Neuronal stem cell (in vitro differentiated cells): ENCODE results near the gene CS. TPM values are rescaled to one million over a fixed set of nuclear protein-coding genes. Genes with fewer than 3 reads are reported as not detected.
"Not testable (repeated sequence)": the region's sequence is repeated elsewhere in the genome, so short reads cannot be mapped to it uniquely, and the experiment has no call there.

Experiments
- DNase-seq: peaks from one replicate; pipeline ENCODE4 v3.0.0-alpha.2; 2013; ENCODE audit warnings: low spot score
- H2AFZ ChIP-seq: one replicate; pipeline ENCODE4 v1.6.1; 2013; ENCODE audit warnings: mild to moderate bottlenecking, low read length, inconsistent platforms
- H2AK5ac ChIP-seq: 2 replicates; pipeline ENCODE4 v1.6.1; 2013; ENCODE audit warnings: low read depth, mild to moderate bottlenecking, inconsistent platforms, low read length, moderate library complexity, mixed read lengths
- H2BK120ac ChIP-seq: 2 replicates; pipeline ENCODE4 v1.6.1; 2013; ENCODE audit warnings: low read depth, mild to moderate bottlenecking, inconsistent platforms, low read length, moderate library complexity, mixed read lengths
- H2BK12ac ChIP-seq: one replicate; pipeline ENCODE4 v1.6.1; 2013; ENCODE audit warnings: low read length, inconsistent platforms
- H2BK15ac ChIP-seq: 2 replicates; pipeline ENCODE4 v1.6.1; 2013; ENCODE audit warnings: mild to moderate bottlenecking, low read length, inconsistent platforms, mixed read lengths
- H2BK5ac ChIP-seq: one replicate; pipeline ENCODE4 v1.6.1; 2013; ENCODE audit warnings: inconsistent platforms, mild to moderate bottlenecking, low read length, moderate library complexity
- H3K14ac ChIP-seq: one replicate; pipeline ENCODE4 v1.6.1; 2013; ENCODE audit warnings: low read length, inconsistent platforms
- H3K18ac ChIP-seq: 2 replicates; pipeline ENCODE4 v1.6.1; 2013; ENCODE audit warnings: low read length, inconsistent platforms
- H3K23ac ChIP-seq: 2 replicates; pipeline ENCODE4 v1.6.1; 2013; ENCODE audit warnings: low read depth, mild to moderate bottlenecking, mixed read lengths, low read length, inconsistent platforms; ENCODE audit not compliant: poor library complexity
- H3K27ac ChIP-seq: replicated peaks from 3 replicates; pipeline ENCODE4 v1.5.1; 2013; ENCODE audit warnings: low read length, inconsistent platforms
- H3K27me3 ChIP-seq, 3 experiments: 2 replicates each; pipeline ENCODE4 v1.6.1; 2013; ENCODE audit warnings: low read length in 3 of 3, mild to moderate bottlenecking in 2 of 3, inconsistent platforms in 1 of 3, low read depth in 1 of 3, mixed read lengths in 1 of 3, moderate library complexity in 1 of 3; ENCODE audit not compliant: control insufficient read depth in 3 of 3, insufficient read depth in 3 of 3
- H3K36me3 ChIP-seq, 2 donors: replicated peaks in 1 of 2; 2 replicates each; pipeline ENCODE4 v1.6.1; 2013; ENCODE audit warnings: low read length in 2 of 2; ENCODE audit not compliant: control insufficient read depth in 2 of 2, insufficient read depth in 2 of 2
- H3K4ac ChIP-seq: 2 replicates; pipeline ENCODE4 v1.6.1; 2013; ENCODE audit warnings: inconsistent platforms, mild to moderate bottlenecking, low read length, moderate library complexity
- H3K4me1 ChIP-seq, 2 donors: 1 replicate in 1 of 2; 2 replicates in 1 of 2; pipeline ENCODE4 v1.6.1; 2013; ENCODE audit warnings: low read length in 2 of 2, low read depth in 1 of 2; ENCODE audit not compliant: control insufficient read depth in 2 of 2, insufficient read depth in 1 of 2
- H3K4me2 ChIP-seq: one replicate; pipeline ENCODE4 v1.6.1; 2013; ENCODE audit warnings: mild to moderate bottlenecking, low read length, inconsistent platforms; ENCODE audit not compliant: insufficient read depth, poor library complexity, severe bottlenecking
- H3K4me3 ChIP-seq, 2 donors: 2 replicates each; pipeline ENCODE4 v1.5.1; 2013; ENCODE audit warnings: low read length in 2 of 2, mild to moderate bottlenecking in 2 of 2, inconsistent platforms in 1 of 2, moderate library complexity in 1 of 2
- H3K79me1 ChIP-seq: one replicate; pipeline ENCODE4 v1.6.1; 2013; ENCODE audit warnings: low read depth, mild to moderate bottlenecking, inconsistent platforms, low read length, moderate library complexity
- H3K9ac ChIP-seq: one replicate; pipeline ENCODE4 v1.6.1; 2013; ENCODE audit warnings: mild to moderate bottlenecking, low read depth, low read length, inconsistent platforms; ENCODE audit not compliant: poor library complexity
- H3K9me3 ChIP-seq, 2 donors: replicated peaks in 1 of 2; 2 replicates each; pipeline versions ENCODE3 to v1.6.1; 2013; ENCODE audit warnings: low read length in 2 of 2, mild to moderate bottlenecking in 2 of 2, inconsistent platforms in 1 of 2, low read depth in 1 of 2, mixed read lengths in 1 of 2, moderate library complexity in 1 of 2; ENCODE audit not compliant: control insufficient read depth in 2 of 2, insufficient read depth in 1 of 2
- H4K8ac ChIP-seq: one replicate; pipeline ENCODE4 v1.6.1; 2013; ENCODE audit warnings: low read depth, mild to moderate bottlenecking, inconsistent platforms, low read length, moderate library complexity
- H4K91ac ChIP-seq: one replicate; pipeline ENCODE4 v1.6.1; 2013; ENCODE audit warnings: low read length, low read depth, mild to moderate bottlenecking, inconsistent platforms; ENCODE audit not compliant: poor library complexity
- WGBS, 2 donors: extraction: QIAGEN DNeasy Blood & Tissue Kit; methylation state at CpG; one replicate each; pipeline ENCODE4 v1.1.7; 2013; ENCODE audit warnings: missing lambda C conversion rate in 2 of 2, mixed read lengths in 1 of 2; ENCODE audit not compliant: insufficient read length in 2 of 2, insufficient replicate concordance in 1 of 2; ENCODE audit errors: extremely low coverage in 2 of 2; 5-methylcytosine and 5-hydroxymethylcytosine counted together
- polyA plus RNA-seq, 2 experiments: library from polyadenylated mRNA; stranded (reverse); fragments of 200-250 nt; gene quantifications; one replicate each; pipeline ENCODE4 v1.2.3, GENCODE V29; 2013

CS gene
- 125 TPM for polyA plus RNA-seq (2013, experiment 1 of 2)
- polyA plus RNA-seq (2013, experiment 2 of 2) = 123 TPM

DNA sequence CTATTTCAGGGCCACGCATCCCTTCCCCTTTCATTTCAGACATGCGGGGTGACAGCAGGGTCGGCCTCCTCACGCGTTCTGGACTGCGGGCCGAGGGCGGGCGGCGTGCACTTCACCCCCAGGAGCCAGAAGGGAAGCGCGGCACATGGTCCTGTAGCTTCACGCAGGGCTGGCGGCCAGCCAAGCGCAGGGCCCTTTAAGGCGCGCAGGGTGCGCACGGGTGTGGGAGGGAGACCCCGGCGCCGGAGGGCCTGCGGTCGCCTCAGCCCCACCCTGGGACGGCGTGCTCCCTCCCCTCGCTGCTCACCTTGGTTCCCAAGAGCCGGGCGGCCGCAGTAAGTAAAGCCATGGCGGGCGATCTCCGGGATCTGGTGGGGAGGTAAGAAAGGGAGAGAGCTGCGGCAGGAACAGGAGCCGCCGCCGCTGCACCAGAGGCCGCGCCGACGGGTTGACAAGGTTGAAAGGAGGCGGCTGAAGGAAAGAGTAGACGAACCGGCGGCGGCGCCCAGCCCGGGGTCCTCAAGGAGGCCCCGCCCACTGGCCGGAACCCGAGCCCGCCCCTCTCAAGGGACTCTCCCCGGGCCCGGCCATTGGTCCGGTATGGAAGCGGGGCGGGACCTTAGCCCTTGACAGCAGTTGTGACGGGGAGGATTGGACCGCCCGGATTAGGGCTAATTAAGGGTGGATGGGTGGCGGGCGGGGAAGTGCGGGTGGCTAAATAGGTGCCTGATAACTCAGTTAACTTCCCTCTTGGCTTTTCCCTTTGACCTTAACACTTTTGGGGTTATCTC lies at the start of gene CS:
CS (minus strand) TSS at position 478 of the 791 bp plus-strand sequence; CDS start at position 349, 129 bp downstream.
- H2BK12ac ChIP-seq = no peak within 1 kb of the TSS
- no CpG with 5 or more reads among the region's 63 CpGs for WGBS, 2 donors

DNA sequence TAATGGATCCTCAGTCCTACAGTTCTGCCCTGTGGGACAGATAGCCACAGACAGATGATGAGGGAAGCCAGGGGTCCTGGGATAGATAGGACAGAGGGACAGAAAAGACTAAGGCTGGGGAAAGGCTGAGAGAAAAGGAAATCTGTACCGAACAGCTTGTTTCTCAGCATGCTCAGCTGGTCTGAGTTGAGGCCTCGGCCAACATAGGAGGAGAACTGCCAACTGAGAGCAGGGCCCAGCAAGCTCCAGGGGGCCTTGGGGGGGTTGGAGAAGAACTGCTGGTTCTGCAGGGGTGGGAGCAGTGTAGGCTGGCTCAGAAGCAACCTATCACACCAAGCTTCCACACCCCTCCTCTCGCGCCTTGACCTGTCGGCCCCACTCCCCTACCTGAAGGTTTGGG lies 48.6 kb upstream of the CS start:
- H3K9me3 ChIP-seq = peaks cover 0 to 2% of the 10 kb centered on the region in 2 donors

More for the DNA sequence above, at the start of gene CS:
- Histone ChIP-seq H2AFZ (peak within 1 kb of the TSS; percentile 72), H4K8ac (no peak within 1 kb of the TSS), H3K27me3 (no peaks in the 10 kb centered on the region), H3K4ac (no peak within 1 kb of the TSS), H2BK5ac (no peak within 1 kb of the TSS), H3K4me2 (peak within 1 kb of the TSS; percentile 75), H3K4me3 (peak within 1 kb of the TSS; percentile 56 to 98), H3K23ac (peak within 1 kb of the TSS; percentile 38), H3K36me3 (peaks cover 1 to 61% of the 10 kb centered on the region in 2 donors), H2BK15ac (no peak within 1 kb of the TSS), H4K91ac (peak within 1 kb of the TSS; percentile 50), H3K9ac (peak within 1 kb of the TSS; percentile 95), H2BK120ac (peak within 1 kb of the TSS; percentile 40), H3K4me1 (peaks cover 6 to 10% of the 10 kb centered on the region in 2 donors), H3K14ac (no peak within 1 kb of the TSS), H3K79me1 (peaks cover 5% of the 10 kb centered on the region), H3K27ac (peak within 1 kb of the TSS; percentile 73), H3K9me3 (no peaks in the 10 kb centered on the region), H2AK5ac (peak within 1 kb of the TSS; percentile 52), H3K18ac (peak within 1 kb of the TSS; percentile 76)
- peak; percentile 96 for DNase-seq

DNA sequence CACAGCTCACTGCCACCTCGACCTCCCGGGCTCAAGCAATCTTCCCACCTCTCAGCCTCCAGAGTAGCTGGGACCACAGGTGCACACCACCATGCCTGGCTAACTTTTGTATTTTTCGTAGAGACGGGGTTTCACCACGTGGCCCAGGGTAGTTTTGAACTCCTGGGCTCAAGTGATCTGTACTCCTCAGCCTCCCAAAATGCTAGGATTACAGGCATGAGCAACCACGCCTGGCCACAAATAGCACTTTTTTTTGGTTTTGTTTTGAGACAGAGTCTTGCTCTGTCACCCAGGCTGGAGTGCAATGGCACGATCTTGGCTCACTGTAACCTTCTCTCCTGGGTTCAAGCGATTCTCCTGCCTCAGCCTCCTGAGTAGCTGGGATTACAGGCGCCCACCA lies 47.1 kb upstream of the CS start:
- not testable (repeated sequence) for H2BK120ac ChIP-seq, H2BK15ac ChIP-seq, H3K27ac ChIP-seq, H3K23ac ChIP-seq, H2BK5ac ChIP-seq, H3K9me3 ChIP-seq, H3K4me3 ChIP-seq, H3K18ac ChIP-seq, H3K27me3 ChIP-seq, H3K9ac ChIP-seq, H4K8ac ChIP-seq, H3K4me1 ChIP-seq, H3K4me2 ChIP-seq, H3K14ac ChIP-seq, H2BK12ac ChIP-seq, H2AK5ac ChIP-seq, H4K91ac ChIP-seq, H3K4ac ChIP-seq, DNase-seq, H3K79me1 ChIP-seq, H2AFZ ChIP-seq
- no CpG with 5 or more reads among the region's 9 CpGs for WGBS, 2 donors
- peaks cover 42 to 88% of the 10 kb centered on the region in 2 donors for H3K36me3 ChIP-seq

More for the DNA sequence above, 48.6 kb upstream of the CS start:
- no peak for DNase-seq
- H3K36me3 ChIP-seq = peaks cover 37 to 87% of the 10 kb centered on the region in 2 donors
- H2AK5ac ChIP-seq = no peak overlapping the region
- no peak overlapping the region for H3K23ac ChIP-seq
- H4K91ac ChIP-seq = no peak overlapping the region
- no peaks in the 10 kb centered on the region for H3K27me3 ChIP-seq
- no peaks in the 10 kb centered on the region for H3K79me1 ChIP-seq
- H4K8ac ChIP-seq = no peak overlapping the region
- no peak overlapping the region for H3K4ac ChIP-seq
- H2BK120ac ChIP-seq = no peak overlapping the region
- H3K18ac ChIP-seq = no peak overlapping the region
- H3K27ac ChIP-seq = no peak overlapping the region
- H2BK12ac ChIP-seq = no peak overlapping the region
- H3K9ac ChIP-seq = no peak overlapping the region
- no peak overlapping the region for H2AFZ ChIP-seq
- H2BK15ac ChIP-seq = no peak overlapping the region
- no CpG with 5 or more reads among the region's 5 CpGs for WGBS, 2 donors
- no peak overlapping the region for H3K4me3 ChIP-seq
- no peak overlapping the region for H2BK5ac ChIP-seq
- H3K4me1 ChIP-seq = no peaks in the 10 kb centered on the region
- H3K14ac ChIP-seq = no peak overlapping the region
- H3K4me2 ChIP-seq = no peak overlapping the region

DNA sequence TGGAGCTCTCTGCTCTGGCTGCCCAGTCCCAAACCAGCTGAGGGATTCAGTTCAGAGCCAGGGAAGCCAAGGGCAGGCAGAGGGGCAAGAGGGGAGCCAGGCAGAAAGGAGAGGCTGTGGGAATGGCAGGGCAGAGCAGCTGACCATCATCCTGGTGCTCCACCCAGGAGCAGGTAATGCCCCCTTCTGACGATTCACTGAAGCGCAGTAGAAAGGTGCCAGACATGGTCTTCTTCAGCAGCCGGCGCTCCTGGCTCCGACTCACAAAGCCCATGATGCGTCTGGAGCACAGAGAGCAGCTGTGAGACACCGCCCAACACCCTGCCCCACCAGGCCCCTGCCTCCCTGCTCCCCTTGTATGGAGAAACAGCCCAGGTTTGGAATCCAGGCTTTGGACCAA lies 46.5 kb upstream of the CS start:
- no peaks in the 10 kb centered on the region for H3K27me3 ChIP-seq
- H2BK15ac ChIP-seq = no peak overlapping the region
- H2BK5ac ChIP-seq = no peak overlapping the region
- no peak overlapping the region for H3K27ac ChIP-seq
- no peak overlapping the region for H3K18ac ChIP-seq
- no peak overlapping the region for H3K14ac ChIP-seq
- H3K23ac ChIP-seq = no peak overlapping the region
- H3K79me1 ChIP-seq = no peaks in the 10 kb centered on the region
- H4K91ac ChIP-seq = no peak overlapping the region
- no peak for DNase-seq
- no peak overlapping the region for H2AK5ac ChIP-seq
- H3K9me3 ChIP-seq = peaks cover 0 to 2% of the 10 kb centered on the region in 2 donors
- H2BK120ac ChIP-seq = no peak overlapping the region
- H3K4me3 ChIP-seq = no peak overlapping the region
- no peak overlapping the region for H2BK12ac ChIP-seq
- no peak overlapping the region for H2AFZ ChIP-seq
- H3K4ac ChIP-seq = no peak overlapping the region
- no peak overlapping the region for H4K8ac ChIP-seq
- peaks cover 42 to 83% of the 10 kb centered on the region in 2 donors for H3K36me3 ChIP-seq
- no peaks in the 10 kb centered on the region for H3K4me1 ChIP-seq
- no CpG with 5 or more reads among the region's 7 CpGs for WGBS, 2 donors
- H3K4me2 ChIP-seq = no peak overlapping the region
- H3K9ac ChIP-seq = no peak overlapping the region
